ENCODE results near the gene ARAP3.
A peak's percentile ranks its signal among the peaks of the same experiment; 100 is the strongest.

Gene ARAP3

GRCh38 chr5:141641634-141642267, 40.3 kb downstream of the ARAP3 start:
- DNase-seq, result no peak

DNA sequence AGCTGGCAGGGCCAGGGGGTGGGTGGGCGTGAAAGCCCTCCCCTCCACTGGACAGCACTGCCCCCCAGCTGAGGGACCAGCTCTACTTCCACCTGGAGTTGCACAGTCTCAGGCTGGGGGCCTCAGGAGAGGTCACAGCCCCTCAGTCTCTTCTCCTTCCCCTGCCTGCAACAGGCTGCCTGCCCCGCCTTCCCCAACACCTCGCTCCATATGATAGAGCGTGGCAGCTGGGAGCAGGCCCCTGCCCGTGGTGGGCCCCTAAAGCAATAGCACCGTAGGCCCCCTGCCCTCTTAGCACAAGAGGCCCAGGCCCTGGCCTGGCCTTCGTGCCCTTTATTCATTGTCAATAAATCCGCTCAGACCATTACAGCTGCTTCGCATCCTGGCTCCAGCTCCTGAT, 41.3 kb downstream of the ARAP3 start:
- no peak for DNase-seq

GRCh38 chr5:141640051-141640415, 42.0 kb downstream of the ARAP3 start:
- no peak for DNase-seq

GRCh38 chr5:141639357-141640050, 42.5 kb downstream of the ARAP3 start:
- DNase-seq, result no peak

DNA sequence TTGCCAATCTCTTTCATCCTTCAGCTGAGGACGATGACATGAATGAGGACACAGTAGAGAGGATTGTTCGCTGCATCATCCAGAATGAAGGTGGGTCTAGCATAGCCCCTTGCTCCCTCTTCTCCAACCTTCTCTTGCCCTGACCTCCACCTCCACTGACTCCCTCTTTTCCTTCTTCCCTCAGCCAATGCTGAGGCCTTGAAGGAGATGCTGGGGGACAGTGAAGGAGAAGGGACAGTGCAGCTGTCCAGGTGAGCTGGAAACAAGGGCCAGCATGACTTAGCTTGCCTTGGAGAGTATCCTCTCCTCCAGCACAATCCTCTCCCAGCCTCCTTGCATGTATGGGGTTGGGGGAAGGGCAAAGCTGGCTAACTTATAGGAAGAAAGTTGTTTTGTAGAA, 43.3 kb downstream of the ARAP3 start:
- DNase-seq, result no peak

DNA sequence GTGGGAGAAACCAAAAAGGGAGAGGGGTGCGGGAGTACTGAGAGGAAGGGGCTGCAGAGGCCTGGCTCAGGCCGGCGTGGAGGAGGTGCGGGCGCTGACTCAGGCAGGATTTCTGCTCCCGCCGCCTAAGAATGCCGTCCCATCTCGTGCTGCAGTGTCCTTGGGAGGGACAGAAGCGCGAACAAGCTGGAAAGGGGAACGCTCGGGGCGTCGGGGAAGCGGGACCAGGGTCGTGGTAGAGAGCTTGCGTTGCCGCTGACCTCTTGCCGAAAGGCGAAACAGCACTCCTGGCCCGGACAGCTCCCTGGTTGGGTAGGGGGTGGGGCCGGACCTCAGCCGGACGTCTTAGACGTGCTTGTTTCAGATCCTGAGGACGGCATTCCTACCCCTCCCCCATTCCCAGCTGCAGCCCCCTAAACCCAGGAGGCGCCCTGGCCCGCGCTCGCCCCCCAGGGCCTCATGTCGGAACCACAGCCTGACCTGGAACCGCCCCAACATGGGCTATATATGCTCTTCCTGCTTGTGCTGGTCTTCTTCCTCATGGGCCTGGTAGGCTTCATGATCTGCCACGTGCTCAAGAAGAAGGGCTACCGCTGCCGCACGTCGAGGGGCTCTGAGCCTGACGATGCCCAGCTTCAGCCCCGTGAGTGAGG, 44.1 kb downstream of the ARAP3 start:
- peak in 16 of 56 donors; percentile 8 to 46 (median 19) for DNase-seq

DNA sequence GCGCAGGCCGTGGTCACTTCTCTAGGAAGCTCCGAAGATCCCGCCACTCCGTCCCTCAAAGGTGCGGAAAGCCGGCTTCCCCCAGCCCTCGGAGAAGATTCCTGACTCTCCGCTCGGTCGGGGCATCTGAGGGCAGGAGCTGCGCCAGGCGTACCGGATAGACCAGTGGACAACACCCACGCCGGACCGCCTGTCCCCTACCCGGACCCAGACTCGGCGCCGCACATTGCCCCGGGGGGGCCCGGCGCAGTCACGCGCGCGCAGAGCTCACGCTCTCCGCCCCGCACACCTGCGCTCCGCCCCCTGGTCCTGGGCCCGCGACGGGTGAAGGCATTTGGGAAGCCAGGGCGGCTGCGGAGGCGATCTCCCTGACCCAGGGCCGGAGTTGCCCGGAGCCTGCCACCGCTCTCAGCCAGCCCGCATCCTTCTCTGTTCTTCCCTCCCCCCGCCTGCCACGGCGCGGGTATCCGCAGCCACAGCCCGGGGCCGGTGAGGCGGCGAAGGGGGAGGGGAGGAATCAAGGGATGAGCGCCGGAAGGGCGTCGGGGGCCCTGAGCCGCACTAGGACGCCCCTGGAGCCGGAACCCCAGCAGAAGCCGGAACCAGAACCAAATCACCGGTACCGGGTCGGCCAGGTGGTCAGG, 44.8 kb downstream of the ARAP3 start:
- DNase-seq, result peak in 15 of 56 donors; percentile 9 to 78 (median 50)

DNA sequence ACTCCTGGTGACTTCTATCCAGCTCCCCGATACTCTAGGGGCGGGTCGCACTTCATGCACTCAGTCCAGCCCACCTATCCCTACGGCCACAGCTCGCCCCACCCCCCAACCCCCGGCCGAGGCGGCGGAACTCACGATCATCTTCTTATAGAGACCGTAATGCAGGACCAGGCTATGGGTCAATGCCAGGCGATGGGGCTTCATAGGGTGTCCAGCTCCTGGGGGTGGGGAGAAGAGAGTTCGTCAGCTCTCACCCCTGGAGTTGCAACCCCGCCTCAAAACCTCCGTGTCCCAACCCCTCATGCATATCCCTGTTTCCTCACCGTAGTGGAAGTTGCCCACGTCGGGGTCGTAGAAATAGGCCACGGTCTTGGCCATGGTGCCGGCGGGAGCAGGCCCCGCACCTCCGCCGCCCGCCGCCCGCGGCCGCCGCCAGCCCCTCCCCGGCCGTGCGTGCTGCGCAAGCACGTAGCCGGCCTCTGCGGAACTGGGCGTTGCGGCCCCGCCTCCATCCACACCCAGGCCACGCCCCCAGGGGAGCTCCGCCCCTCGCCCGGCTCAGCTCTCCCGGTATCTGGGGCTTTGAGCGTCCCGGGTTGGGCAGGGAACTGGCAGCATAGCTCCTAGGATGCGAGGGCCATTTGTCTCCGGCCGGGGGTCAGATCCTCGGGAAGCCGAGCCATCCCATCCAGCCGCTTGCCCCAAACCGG, 45.5 kb downstream of the ARAP3 start, which contains the start of the genes HDAC3 and RELL2:
HDAC3 (minus strand) TSS at position 437 of the 710 bp plus-strand sequence; CDS start at position 378, 59 bp downstream.
RELL2 (plus strand) TSS at position 585 of the 710 bp plus-strand sequence. CDS start 1,229 bp downstream, outside the sequence.
- DNase-seq, result peak in 55 of 56 donors; percentile 57 to 96 (median 87)

DNA sequence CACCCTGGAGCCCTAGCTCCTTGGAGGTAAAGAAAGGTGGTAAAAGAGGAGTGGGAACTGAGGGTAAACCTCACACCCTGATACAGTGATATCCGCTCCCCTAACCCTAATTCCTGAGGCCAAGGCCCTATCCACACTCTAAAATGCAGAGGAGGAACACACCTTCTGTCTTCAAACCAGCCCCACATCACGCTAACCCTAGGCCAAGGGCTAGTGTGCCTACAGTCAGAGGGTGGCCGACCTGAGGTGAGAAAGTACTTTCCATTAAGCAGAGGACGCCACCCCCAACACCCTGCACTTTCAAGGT, 46.0 kb downstream of the ARAP3 start:
- no peak for DNase-seq

DNA sequence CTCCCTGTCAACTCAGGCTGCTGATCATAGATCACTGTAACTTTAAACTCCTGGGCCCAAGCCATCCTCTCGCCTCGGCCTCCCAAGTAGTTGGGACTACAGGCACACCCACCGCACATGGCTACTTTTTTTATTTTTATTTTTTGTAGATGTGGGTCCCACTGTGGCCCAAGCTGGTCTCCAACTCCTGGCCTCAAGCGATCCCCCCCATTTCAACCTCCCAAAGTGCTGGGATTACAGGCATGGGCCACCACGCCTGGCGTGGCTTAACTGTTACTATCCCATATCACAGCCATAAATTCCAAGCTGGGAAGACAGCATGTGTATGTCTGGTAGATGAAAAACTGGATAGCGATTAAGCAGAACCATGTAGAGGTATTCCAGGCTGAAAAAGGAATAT, 46.4 kb downstream of the ARAP3 start:
- DNase-seq, result no peak

GRCh38 chr5:141634720-141635119, 47.3 kb downstream of the ARAP3 start:
- no peak for DNase-seq

- no peak for DNase-seq
Measured at GRCh38 chr5:141633871-141634561, 48.0 kb downstream of the ARAP3 start.

DNA sequence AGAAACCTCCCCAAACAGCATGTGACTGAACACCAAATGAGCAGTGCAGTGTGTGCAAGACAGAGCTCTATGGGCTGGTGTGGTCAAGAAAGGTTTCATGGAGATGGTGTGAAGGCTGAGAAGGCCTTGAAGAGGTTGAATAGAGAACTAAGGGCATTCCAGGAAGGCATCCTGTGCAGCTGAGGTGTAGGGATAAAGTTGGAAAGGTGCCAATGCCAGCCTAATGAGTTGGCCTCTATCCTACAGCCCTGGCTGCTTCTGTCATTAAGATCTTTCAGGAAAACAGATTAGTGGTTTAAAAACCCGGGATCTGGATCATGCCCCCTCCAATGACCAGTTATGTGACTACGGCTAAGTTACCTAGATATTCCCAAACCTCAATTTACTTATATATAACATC, 49.4 kb downstream of the ARAP3 start:
- no peak for DNase-seq

DNA sequence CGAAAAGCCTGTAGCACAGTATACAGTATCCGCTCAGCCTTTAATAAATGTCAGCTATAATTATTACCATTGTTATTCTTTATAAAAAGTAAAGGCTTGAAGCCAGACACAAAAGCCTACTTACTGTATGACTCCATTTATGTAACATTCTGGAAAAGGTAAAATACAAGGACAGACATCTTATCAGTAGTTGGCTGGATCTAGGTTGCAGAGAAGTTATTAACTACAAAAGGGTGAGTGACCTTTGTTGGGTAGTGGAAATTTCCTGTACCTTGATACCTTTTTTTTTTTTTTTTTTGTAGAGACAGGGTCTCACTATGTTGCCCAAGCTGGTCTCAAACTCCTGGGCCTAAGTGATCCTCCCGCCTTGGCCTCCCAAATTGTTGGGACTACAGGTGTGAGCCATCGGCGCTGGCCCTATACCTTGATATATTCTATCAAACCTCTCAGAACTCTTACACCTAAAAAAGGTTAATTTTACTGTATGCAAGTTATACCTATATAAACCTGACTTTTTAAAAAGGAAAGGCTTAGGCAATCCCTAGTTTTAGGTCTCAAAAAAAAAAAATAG, 51.4 kb downstream of the ARAP3 start:
- no peak for DNase-seq

- no peak for DNase-seq
Measured at GRCh38 chr5:141628175-141628788, 53.7 kb downstream of the ARAP3 start.

DNA sequence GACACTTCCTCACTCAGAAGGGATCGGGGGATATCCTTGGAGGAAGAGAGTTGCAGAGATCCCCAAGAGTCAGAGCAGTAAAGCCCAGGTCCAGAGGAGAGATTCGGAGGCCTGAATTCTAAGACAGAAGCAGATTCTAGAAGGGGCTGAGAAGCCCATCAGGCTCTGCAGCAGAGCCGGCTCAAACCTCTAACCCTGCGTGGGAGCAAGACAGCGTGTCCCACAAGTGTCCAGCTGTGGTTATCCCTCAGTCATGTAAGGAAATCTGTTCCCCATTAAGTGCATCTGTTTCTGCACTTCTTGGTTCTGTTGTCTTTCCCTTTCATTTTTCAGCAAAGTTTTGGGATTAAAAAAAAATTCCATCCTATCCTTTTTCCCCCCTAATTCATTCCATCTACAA, 58.4 kb downstream of the ARAP3 start:
- DNase-seq, result no peak

- peak in 3 of 56 donors; percentile 7 to 20 (median 9) for DNase-seq
Measured at GRCh38 chr5:141623186-141623585, 58.8 kb downstream of the ARAP3 start.

- DNase-seq, result peak in 55 of 56 donors; percentile 49 to 92 (median 81)
Measured at GRCh38 chr5:141618804-141619554, 63.1 kb downstream of the ARAP3 start, which contains the start of gene DIAPH1. DIAPH1 (minus strand) TSS chr5:141619000; CDS start chr5:141618914, 86 bp downstream.
